Measurements from ENCODE around the gene NCOA5.

DNA sequence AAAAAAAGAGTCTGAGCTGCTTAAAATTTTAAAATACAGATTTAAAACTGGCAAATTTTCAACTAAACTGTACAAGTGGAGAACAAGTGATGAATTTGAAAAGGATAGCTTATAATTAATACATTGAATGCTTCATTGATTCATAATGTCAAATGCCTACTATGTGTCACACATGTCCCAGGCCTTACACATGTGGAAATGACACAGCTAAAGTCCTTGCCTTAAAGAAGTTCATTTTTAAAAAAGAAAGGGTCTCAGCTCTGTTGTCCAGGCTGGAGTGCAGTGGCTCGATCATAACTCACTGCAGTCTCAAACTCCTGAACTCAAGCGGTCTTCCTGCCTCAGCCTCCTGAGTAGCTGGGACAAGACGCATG is 5.0 kb downstream of the NCOA5 start:
- no peak for TF ChIP-seq EZH2 (IDR thresholded peaks at IDR 0.05; ENCODE audit: low read length)
- TF ChIP-seq, protein P1, sequence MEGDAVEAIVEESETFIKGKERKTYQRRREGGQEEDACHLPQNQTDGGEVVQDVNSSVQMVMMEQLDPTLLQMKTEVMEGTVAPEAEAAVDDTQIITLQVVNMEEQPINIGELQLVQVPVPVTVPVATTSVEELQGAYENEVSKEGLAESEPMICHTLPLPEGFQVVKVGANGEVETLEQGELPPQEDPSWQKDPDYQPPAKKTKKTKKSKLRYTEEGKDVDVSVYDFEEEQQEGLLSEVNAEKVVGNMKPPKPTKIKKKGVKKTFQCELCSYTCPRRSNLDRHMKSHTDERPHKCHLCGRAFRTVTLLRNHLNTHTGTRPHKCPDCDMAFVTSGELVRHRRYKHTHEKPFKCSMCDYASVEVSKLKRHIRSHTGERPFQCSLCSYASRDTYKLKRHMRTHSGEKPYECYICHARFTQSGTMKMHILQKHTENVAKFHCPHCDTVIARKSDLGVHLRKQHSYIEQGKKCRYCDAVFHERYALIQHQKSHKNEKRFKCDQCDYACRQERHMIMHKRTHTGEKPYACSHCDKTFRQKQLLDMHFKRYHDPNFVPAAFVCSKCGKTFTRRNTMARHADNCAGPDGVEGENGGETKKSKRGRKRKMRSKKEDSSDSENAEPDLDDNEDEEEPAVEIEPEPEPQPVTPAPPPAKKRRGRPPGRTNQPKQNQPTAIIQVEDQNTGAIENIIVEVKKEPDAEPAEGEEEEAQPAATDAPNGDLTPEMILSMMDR (optimal IDR thresholded peaks at IDR 0.05 in 1 of 3, IDR thresholded peaks at IDR 0.05 in 1 of 3, conservative IDR thresholded peaks at IDR 0.05 in 1 of 3; ENCODE audit: extremely low read depth in 1 of 3, insufficient read depth in 2 of 3, low read length in 3 of 3) = no peak
